ENCODE results near the gene ARHGEF7. TPM values are rescaled to one million over a fixed set of nuclear protein-coding genes. Genes with fewer than 3 reads are reported as not detected.

The ARHGEF7 gene
- total RNA-seq, 1 experiment from 2014 or later: 47.3 TPM

DNA sequence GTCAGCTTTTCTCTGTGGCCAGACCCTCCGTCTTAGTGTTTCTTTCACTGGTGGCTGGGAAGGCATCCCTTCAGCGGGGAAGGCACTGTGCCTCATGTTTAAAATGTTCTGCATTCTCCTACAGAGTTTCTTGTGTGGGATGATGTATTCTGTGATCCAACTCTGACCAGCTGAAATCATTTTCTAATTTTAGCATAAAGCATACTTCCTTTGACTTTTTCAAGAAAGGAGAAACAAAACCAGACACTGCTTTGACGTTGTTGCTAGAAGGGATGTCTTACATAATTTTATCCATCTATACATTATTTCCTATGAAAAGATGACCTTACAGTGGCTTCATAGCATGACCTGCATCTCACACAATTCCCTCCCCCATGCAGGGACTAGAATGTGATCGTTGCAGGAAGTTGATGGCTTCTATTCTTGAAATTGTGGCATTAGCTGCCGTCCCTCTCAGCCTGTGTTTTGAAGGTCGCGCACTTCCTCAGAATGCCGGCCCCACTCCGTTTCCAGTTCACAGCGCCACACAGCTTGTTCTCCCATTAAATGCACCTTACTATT is 166.7 kb downstream of the ARHGEF7 start:
- POLR2A ChIA-PET: no interaction called here

DNA sequence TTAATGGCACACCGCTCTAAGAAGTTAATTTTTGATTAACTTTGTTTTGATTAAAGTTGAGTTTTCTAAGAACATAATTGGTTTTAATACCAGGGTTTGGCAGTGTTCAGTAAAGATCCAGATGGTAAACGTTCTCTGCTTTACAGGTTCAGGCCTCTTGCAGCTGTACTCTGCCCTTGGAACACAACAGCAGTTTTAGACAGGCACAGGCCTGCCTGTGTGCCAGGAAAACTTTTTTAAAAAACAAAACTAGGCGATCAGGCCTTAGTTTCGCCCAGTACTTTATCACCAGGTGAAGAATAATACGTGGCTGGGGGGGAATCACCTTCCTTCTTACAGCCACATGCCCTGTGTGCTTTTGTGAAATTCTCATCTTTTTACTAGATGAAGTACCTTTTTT is 167.3 kb downstream of the ARHGEF7 start:
- DNase-seq (ENCODE audit: low spot score) (no peak), ATAC-seq (no peak)
- peaks cover 52% of the 10 kb centered on the region for H3K36me3 Mint-ChIP-seq
- H3K27me3 Mint-ChIP-seq (ENCODE audit: low read depth): no peaks in the 10 kb centered on the region
- no peaks in the 10 kb centered on the region for H3K4me1 Mint-ChIP-seq
- ChIA-PET POLR2A (no interaction called here), CTCF (no interaction called here)
- TF ChIP-seq FOXJ3 (CRISPR knock-in tag; IDR thresholded peaks at IDR 0.05; ENCODE audit: borderline replicate concordance) (no peak), EMX1 (CRISPR knock-in tag; IDR thresholded peaks at IDR 0.05) (no peak), RORB (CRISPR knock-in tag; IDR thresholded peaks at IDR 0.05) (no peak), FOXP1 (CRISPR knock-in tag; IDR thresholded peaks at IDR 0.05; ENCODE audit: borderline replicate concordance) (no peak), ZBTB21 (CRISPR knock-in tag; IDR thresholded peaks at IDR 0.05; ENCODE audit: borderline replicate concordance) (no peak), ESRRA (CRISPR knock-in tag; IDR thresholded peaks at IDR 0.05; ENCODE audit: borderline replicate concordance) (no peak), ATF1 (CRISPR knock-in tag; IDR thresholded peaks at IDR 0.05) (no peak), JAZF1 (CRISPR knock-in tag; IDR thresholded peaks at IDR 0.05) (no peak), RELA (CRISPR knock-in tag; IDR thresholded peaks at IDR 0.05; ENCODE audit: borderline replicate concordance) (no peak), ZNF263 (CRISPR knock-in tag; IDR thresholded peaks at IDR 0.05; ENCODE audit: low read depth) (no peak), ZNF317 (CRISPR knock-in tag; IDR thresholded peaks at IDR 0.05; ENCODE audit: borderline replicate concordance, low read depth) (no peak), NFYB (CRISPR knock-in tag; conservative IDR thresholded peaks at IDR 0.05; ENCODE audit: low read depth) (no peak), GABPB1 (CRISPR knock-in tag; IDR thresholded peaks at IDR 0.05) (no peak), NR1H2 (CRISPR knock-in tag; IDR thresholded peaks at IDR 0.05) (no peak), OVOL2 (CRISPR knock-in tag; IDR thresholded peaks at IDR 0.05; ENCODE audit: borderline replicate concordance) (no peak)
- TF ChIP-seq, protein P1, sequence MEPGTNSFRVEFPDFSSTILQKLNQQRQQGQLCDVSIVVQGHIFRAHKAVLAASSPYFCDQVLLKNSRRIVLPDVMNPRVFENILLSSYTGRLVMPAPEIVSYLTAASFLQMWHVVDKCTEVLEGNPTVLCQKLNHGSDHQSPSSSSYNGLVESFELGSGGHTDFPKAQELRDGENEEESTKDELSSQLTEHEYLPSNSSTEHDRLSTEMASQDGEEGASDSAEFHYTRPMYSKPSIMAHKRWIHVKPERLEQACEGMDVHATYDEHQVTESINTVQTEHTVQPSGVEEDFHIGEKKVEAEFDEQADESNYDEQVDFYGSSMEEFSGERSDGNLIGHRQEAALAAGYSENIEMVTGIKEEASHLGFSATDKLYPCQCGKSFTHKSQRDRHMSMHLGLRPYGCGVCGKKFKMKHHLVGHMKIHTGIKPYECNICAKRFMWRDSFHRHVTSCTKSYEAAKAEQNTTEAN (CRISPR knock-in tag; IDR thresholded peaks at IDR 0.05): no peak
- TF ChIP-seq, protein P2, sequence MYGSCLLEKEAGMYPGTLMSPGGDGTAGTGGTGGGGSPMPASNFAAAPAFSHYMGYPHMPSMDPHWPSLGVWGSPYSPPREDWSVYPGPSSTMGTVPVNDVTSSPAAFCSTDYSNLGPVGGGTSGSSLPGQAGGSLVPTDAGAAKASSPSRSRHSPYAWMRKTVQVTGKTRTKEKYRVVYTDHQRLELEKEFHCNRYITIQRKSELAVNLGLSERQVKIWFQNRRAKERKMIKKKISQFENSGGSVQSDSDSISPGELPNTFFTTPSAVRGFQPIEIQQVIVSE (CRISPR knock-in tag; IDR thresholded peaks at IDR 0.05; ENCODE audit: borderline replicate concordance): no peak
- TF ChIP-seq, protein P3, sequence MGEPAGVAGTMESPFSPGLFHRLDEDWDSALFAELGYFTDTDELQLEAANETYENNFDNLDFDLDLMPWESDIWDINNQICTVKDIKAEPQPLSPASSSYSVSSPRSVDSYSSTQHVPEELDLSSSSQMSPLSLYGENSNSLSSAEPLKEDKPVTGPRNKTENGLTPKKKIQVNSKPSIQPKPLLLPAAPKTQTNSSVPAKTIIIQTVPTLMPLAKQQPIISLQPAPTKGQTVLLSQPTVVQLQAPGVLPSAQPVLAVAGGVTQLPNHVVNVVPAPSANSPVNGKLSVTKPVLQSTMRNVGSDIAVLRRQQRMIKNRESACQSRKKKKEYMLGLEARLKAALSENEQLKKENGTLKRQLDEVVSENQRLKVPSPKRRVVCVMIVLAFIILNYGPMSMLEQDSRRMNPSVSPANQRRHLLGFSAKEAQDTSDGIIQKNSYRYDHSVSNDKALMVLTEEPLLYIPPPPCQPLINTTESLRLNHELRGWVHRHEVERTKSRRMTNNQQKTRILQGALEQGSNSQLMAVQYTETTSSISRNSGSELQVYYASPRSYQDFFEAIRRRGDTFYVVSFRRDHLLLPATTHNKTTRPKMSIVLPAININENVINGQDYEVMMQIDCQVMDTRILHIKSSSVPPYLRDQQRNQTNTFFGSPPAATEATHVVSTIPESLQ (CRISPR knock-in tag; IDR thresholded peaks at IDR 0.05): no peak
- TF ChIP-seq, protein P4, sequence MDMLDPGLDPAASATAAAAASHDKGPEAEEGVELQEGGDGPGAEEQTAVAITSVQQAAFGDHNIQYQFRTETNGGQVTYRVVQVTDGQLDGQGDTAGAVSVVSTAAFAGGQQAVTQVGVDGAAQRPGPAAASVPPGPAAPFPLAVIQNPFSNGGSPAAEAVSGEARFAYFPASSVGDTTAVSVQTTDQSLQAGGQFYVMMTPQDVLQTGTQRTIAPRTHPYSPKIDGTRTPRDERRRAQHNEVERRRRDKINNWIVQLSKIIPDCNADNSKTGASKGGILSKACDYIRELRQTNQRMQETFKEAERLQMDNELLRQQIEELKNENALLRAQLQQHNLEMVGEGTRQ (CRISPR knock-in tag; IDR thresholded peaks at IDR 0.05): no peak
- H3K27ac Mint-ChIP-seq: no peak overlapping the region
- no peak overlapping the region for H3K4me3 Mint-ChIP-seq
- no peaks in the 10 kb centered on the region for H3K9me3 Mint-ChIP-seq

More for the DNA sequence above, 166.7 kb downstream of the ARHGEF7 start:
- no peaks in the 10 kb centered on the region for H3K9me3 Mint-ChIP-seq
- peaks cover 46% of the 10 kb centered on the region for H3K36me3 Mint-ChIP-seq
- TF ChIP-seq, protein P5, sequence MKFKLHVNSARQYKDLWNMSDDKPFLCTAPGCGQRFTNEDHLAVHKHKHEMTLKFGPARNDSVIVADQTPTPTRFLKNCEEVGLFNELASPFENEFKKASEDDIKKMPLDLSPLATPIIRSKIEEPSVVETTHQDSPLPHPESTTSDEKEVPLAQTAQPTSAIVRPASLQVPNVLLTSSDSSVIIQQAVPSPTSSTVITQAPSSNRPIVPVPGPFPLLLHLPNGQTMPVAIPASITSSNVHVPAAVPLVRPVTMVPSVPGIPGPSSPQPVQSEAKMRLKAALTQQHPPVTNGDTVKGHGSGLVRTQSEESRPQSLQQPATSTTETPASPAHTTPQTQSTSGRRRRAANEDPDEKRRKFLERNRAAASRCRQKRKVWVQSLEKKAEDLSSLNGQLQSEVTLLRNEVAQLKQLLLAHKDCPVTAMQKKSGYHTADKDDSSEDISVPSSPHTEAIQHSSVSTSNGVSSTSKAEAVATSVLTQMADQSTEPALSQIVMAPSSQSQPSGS (CRISPR knock-in tag; IDR thresholded peaks at IDR 0.05; ENCODE audit: borderline replicate concordance, low read depth): no peak
- ATAC-seq (no peak), DNase-seq (ENCODE audit: low spot score) (no peak)
- no peaks in the 10 kb centered on the region for H3K27me3 Mint-ChIP-seq (ENCODE audit: low read depth)
- no peak overlapping the region for H3K4me3 Mint-ChIP-seq
- CTCF ChIA-PET: interaction anchor here (0.7 kb wide), 1 partner anchor 158 kb away, joined by 3 read pairs; no protein-coding TSS in a partner anchor
- H3K27ac Mint-ChIP-seq: no peak overlapping the region
- no peaks in the 10 kb centered on the region for H3K4me1 Mint-ChIP-seq
